ENCODE results near the gene ZNF563.

DNA sequence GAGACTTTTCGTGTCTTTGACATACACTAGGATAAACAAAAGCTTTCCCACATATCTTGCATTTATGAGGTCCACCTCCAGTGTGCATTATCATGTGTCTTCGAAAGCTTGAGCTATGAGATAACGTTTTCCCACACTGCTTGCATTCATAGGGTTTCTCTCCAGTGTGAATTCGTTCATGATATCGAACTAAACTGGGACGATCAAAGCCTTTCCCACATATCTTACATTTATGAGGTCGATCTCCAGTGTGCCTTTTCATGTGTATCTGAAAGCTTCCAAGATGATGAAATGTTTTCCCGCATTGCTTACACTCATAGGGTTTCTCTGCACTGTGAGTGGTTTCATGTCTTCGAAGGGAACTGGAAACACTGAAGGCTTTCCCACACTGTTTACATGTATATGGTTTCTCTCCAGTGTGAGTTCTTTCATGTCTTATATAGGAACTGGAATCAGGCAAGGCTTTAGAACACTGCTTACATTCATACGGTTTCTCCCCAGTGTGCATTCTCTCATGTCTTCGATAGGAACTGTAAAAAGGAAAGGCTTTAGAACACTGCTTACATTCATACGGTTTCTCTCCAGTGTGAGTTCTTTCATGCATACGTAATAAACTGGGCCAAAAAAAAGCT lies 14.5 kb downstream of the ZNF563 start:
- TF ChIP-seq POLR2A (IDR thresholded peaks at IDR 0.05) = no peak
- TF ChIP-seq, protein P1, sequence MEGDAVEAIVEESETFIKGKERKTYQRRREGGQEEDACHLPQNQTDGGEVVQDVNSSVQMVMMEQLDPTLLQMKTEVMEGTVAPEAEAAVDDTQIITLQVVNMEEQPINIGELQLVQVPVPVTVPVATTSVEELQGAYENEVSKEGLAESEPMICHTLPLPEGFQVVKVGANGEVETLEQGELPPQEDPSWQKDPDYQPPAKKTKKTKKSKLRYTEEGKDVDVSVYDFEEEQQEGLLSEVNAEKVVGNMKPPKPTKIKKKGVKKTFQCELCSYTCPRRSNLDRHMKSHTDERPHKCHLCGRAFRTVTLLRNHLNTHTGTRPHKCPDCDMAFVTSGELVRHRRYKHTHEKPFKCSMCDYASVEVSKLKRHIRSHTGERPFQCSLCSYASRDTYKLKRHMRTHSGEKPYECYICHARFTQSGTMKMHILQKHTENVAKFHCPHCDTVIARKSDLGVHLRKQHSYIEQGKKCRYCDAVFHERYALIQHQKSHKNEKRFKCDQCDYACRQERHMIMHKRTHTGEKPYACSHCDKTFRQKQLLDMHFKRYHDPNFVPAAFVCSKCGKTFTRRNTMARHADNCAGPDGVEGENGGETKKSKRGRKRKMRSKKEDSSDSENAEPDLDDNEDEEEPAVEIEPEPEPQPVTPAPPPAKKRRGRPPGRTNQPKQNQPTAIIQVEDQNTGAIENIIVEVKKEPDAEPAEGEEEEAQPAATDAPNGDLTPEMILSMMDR (IDR thresholded peaks at IDR 0.05) = no peak
